Stimulated activated CD4-positive, alpha-beta T cell treated with anti-CD3 and anti-CD28 coated beads, Interleukin-4, amount 100 ng/mL, for 48 hours (primary cell): ENCODE measurements around the gene CABLES1.
"Not testable (repeated sequence)": the region's sequence is repeated elsewhere in the genome, so short reads cannot be mapped to it uniquely, and the experiment has no call there.

Experiments used
- DNase-seq, 2 donors: peaks; one replicate each; pipeline ENCODE4 v3.0.0-alpha.2; 2020; ENCODE audit warnings: low read depth in 2 of 2

CABLES1 gene

DNA sequence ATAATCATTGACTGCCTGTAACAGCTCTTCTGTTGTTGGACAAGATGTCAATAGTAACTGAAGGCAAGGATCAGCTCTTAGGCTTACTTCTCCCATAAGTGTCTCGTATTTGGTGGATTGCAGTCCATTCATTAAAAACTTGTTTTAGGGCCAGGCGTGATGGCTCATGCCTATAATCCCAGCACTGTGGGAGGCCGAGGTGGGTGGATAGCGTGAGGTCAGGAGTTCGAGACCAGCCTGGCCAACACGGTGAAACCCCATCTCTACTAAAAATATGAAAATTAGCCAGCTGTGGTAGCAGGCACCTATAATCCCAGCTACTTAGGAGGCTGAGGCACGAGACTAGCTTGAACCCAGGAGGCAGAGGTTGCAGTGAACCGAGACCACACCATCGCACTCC lies 26.1 kb upstream of the CABLES1 start:
- not testable (repeated sequence) for DNase-seq

DNA sequence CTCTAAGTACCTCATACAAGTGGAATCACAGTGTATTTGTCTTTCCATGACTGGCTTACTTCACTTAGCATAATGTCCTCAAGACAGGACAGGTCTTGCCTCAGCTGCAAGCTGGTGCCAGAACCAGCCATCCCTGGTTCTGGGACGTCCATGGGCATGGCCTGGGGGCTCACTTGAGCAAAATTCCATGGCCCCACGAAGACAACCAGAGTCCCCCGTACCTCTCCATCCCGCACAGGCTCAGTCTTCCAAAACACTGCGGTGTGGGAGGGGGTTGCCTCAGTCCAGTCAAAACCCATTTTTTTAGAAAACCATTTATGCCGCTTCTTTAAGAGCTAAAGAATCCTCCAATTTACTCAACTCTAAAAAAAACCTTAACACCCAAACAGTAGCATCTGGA lies 21.7 kb upstream of the CABLES1 start:
- DNase-seq: no peak

DNA sequence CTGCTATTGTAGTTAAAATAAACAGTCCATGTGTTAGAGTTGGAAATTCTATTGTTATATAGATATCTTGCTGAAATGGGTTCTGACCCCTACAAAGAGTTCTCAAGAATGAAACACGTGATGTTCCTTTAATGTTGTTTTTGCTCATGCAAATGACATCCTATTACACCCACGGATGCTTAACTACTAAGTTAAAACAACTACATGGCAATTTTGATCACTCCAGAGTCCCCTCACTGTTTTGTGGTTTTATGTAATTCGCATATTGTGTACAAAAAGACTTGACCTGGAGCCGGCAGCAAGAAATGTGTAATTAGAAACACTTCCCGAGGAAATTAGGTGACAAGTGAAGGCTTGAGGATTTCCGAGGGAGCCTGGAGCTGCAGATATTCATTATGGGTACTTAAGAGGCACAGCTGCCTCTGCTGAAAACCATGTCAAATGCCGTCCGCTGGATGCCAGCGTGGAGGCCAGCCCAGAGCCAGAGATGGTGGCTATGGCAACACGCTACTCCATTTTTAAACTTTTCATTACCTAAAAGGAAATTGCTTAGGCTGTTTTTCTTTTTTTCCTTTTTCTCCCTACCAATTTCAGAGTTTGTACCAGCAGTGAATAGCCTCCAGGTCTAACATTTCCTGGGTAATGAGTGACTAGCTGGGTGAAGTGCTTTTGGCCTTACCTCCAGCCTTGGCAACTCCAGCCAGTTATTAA lies 21.0 kb upstream of the CABLES1 start:
- DNase-seq: no peak

DNA sequence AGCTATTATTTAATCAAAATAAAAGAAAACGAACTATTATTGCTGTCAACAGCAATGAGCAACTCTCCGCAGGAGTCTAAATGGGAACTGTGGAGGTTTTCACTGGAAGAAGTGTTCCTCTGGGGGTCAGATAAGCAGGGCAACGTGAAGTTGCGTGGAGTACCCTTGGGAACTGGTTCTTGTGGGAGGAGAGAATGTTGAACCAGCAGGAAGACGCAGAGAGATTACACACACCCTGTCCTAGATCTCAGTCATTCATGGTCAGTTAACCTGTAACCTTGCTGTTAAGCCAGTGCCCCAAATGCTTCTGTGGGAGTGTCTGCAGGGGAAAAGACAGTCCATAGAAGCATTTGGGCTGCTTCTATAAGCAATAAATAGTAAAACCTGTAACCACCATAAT lies 20.4 kb upstream of the CABLES1 start:
- no peak for DNase-seq

DNA sequence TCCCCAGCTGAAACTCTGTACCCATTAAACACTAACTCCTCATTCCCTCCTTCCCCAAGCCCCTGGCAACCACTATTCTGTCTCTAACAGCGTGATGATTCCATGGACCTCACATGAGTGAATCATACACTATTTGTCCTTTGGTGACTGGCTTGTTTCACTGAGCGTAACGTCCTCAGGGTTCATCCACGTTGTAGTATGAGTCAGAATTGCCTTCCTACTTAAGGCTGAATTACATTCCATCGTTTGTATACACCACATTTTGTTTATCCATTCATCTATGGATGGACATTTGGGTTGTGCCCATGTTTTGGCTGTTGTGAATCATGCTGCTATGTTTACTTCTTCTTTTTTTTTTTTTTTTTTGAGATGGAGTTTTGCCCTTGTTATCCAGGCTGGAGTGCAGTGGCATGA lies 19.6 kb upstream of the CABLES1 start:
- no peak for DNase-seq

DNA sequence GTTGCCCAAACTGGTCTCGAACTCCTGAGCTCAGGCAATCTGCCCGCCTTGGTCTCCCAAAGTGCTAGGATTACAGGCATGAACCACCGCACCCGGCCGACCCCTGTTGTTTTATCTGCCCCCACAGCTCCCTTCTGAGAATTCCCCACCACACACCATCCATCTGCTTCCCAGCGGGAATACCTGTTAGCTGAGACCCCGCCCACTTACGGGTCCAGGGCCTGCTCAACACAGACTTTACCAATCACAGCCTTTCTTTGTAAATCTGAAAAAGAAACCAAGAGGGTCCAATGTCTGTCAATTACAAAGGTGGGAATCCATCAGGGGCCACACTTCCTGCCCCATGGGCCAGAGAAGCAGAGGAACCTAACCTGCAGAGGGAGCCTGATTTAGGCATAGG lies 14.2 kb upstream of the CABLES1 start:
- DNase-seq: no peak

DNA sequence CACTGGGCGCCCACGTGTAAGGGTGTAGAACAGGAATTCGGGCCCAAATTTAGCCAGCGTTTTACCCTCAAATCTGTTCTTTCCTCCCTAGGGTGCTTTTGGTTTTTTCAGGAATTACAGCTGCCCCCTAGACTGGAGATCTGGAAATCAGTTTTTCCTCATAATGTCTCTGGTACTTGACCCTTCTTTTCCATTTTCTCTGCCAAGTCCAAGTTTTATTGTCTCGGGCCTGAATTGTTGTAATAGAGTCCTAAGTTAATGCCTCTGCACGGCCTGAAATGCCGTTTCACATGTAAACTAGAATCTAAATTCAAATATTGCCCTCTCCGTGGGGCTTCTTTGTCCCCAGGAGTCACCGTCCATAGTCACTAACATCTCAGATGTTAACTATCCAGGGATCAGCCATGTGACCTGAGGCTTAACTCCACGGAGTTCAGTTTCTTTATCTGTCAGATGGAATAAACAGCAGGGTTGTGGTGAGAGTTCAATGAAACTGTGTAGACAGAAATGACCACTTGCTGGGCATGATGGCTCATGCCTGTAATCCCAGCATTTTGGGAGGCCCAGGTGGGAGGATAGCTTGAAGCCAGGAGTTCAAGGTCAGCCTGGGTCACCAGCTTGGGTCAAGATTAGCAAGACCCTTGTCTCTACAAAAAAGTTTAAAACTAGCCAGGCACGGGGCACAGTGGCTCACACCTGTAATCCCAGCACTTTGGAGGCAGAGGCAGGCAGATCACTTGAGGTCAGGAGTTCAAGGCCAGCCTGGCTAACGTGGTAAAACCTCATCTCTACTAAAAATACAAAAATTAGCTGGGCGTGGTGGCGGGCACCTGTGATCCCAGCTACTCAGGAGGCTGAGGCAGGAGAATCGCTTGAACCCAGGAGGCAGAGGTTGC lies 12.7 kb upstream of the CABLES1 start:
- DNase-seq: no peak

DNA sequence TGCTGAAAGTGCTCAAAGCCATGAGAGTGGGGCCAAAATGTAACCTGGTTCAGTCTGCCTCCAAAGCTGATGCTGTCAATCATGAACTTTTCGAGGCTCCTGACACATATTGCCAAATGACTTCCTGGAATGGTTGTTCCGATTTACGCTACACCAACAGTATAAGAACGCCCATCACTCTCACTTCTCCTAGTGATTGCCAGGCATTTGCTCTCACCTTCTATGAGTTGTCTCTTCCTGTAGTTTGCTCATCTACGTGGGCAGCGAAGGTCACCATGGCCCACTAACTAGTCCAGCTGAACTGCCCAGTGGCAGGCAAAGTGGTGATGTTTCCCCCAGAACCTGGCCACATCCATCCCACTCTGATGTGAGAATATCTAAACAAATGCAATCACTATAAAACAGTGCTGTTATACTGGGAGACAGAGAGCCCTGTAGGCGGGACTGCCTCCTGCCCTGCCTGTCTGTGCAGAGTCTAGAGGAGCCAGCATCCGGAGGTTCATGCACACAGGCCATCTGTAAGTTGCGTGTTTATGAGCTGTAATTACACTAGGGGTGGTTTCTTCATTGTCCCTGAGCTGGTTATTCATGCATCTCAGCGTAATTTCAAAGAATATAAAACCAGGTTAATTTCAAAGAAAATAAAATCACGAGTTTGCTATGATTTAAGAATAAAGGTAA lies 8.8 kb upstream of the CABLES1 start:
- no peak for DNase-seq

DNA sequence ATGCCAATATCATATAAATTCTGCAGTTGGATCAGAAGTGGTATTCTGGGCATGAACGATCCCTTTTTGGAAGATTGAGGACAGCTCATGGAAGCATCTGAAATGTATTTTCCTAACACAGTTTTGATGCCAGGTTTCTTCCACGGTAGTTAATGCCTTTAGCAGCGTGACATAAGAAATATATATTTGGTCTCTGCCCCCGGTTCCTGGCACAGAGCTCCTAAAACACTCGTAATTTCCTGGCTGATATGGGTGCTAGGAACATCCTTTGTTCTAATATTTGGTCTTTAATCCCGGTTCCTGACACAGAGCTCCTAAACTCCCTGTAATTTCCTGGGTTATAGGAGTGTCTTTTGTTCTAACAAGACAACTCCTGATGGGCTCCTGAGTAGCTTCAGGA lies 8.2 kb upstream of the CABLES1 start:
- DNase-seq: no peak

DNA sequence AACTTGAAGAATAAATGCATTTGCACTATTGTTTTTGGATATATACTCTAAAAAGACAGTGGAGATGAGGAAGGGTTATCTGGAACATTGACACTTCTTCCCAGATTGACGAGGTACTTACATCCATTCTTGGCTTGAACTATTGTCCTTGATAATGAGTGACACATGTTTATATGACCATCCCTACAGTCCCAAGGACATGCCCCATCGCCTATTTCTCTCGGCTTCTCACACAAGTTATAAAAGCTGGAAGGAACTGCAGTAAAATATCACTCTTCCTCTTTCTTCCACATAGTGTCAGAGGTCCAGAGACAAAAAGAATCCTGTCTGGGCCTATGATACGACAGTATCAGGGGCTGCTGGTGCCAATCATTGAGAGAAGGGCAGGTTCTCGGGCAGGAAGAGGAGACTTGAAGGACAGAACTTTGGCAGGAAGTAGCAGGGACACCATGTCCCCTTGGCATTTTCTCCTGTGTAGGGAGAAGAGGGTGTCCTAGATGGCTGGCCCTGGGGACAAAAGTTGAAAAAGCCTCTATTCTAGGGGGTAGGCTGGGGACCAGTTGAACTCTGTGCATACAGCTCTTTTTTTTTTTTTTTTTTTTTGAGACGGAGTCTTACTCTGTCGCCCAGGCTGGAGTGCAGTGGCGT lies 5.8 kb upstream of the CABLES1 start:
- no peak for DNase-seq

DNA sequence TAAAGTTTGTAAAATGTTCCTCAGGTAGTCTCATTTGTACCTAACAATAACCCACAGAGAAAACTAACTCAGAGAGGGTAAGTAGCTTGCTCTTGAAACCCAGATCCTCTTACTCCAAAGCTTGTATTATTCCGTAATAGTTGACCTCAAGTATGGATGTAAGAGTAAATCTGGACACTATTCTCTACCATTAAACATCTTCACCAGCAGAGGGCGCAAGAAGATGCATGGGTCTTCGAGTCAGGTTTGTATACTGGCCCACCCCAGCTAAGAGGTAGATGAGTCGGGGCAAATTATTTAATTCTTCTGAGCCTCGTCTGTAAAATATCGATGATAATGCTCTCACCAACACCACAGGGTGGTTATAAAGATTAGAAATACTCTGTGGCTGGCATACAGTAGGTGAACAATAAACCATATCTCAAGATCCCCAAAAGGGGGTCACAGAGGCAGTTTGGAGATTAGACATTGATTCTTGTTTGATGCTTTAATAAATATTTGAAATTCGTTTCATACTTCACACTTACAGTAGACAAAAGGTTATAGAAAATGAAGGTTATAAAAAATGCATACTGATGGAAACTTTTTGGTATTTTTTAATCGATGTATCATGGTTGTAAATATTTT lies 3.5 kb upstream of the CABLES1 start:
- DNase-seq: peak; percentile 32 to 35

DNA sequence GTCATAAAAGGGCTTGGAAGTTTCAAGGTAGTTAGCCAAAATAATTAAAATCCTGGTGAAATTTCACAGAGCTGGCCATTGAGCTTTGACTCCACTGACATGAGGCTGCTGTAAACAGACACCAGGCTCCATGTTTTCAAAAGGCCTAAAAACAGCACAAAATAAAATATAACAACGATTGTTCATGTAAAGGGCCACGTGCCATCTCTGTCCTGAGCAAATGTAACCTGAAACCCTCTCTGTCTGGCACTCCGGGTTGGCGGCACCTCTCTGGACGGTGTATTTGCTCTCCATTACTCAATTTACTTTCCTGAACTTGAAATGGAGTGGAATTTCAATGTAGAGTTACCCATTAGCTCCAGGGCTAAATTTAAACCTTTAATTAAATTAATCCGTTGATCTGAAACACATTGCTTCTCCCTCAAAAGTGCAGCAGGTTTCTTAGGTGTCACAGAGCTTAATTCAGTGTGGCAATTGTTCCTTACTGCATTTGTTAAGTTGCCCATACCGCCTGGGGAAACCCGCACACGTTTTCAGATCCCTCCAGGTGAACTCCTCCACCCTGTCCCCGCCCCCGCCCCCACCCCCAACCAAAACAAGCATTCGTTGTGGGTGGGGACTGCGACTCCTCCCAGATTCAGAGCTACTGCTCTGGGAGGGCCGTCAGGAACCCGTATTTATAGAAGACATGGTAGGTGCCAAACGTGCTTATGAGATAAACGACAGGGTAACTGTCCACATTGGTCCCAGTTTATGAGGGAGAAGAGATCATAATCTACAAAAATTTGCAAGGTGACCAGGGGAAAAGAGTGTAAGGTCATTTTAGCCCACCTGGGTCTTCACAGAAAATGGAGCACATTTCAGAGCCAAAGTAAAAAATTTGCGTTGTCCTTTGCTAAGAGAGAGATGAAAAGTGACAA lies 1.2 kb upstream of the CABLES1 start:
- peak; percentile 6 to 9 for DNase-seq

DNA sequence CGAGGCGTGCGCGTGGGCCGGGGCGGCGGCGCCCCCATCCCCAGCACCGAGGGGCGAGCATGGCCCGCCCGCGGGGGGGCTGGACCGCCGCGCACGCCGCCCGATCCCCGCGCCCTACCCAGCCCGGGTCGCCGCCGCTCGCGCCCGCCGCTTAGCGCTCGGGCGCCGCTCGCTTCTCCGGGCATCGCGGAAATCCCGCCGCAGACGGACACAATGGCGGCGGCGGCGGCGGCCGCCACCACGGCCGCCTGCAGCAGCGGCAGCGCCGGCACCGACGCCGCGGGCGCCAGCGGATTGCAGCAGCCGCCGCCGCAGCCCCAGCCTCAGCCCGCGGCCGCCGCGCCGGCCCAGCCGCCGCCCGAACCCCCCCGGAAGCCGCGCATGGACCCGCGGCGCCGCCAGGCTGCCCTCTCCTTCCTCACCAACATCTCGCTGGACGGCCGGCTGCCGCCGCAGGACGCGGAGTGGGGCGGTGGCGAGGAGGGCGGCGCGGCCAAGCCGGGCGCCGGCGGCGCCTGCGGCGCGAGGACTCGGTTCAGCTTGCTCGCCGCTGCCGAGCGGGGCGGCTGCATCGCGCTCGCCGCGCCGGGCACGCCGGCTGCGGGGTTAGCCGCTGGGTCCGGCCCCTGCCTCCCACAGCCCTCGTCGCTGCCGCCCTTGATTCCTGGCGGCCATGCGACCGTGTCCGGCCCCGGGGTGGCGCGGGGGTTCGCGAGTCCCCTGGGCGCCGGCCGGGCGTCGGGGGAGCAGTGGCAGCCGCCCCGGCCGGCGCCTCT lies 453 bp downstream of the CABLES1 start:
- peak; percentile 1 to 3 for DNase-seq

DNA sequence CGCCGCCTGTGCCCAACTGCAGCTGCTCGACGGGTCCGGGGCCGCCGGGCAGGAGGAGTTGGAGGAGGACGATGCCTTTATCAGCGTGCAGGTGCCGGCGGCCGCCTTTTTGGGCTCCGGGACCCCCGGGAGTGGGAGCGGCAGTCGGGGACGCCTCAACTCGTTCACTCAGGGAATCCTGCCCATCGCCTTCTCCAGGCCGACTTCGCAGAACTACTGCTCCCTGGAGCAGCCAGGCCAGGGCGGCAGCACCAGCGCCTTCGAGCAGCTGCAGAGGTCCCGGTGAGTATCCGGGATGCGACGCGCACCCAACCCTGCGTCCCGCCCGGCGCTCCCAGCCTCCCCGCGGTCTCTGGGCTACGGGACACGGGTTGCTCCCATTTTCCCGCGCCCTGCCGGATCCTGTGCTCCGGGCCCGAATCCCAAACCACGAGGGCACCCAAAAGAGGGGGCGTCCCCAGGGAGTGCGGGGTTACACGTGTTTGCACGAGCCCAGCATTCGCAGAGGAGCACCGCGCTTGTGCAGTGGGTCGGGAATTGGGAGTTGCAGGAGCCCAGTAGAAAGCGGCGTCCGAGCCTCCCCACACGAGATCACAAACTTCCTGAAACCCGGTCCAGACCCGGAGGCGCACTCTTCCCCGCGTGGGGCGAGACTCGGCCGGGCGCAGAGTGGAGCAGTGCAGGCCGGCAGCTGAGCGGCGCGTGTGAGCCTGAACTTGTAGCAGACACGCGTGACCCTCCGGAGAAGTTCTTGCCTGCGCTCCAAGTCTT lies 1.2 kb downstream of the CABLES1 start:
- DNase-seq: peak in 1 of 2 donors; percentile 8

DNA sequence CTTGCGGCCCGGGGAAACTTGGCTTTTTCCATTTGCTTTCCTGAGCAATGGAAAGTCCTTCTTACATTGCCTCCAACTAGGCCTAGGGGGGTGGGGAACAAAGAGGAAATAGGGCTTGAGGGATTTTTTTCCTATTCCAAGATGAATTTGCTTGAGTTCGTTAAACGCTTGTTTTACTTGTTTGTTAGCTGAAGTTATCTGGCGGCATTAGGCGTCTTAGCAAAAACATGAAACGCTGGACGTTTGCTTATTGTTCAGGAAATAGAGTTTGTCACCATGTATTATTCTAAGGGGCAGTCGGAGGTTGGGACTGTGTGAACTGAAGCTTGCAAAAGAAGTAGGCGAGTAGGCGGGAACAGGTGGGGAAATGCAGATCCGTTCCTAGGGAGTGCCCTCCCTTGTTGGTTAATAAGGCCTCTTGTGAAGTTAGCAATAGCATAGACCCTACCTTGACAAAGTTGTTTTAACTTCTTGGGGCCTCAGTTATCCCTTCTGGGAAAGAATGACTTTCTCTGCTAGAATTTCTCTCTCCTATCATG lies 1.9 kb downstream of the CABLES1 start:
- no peak for DNase-seq

DNA sequence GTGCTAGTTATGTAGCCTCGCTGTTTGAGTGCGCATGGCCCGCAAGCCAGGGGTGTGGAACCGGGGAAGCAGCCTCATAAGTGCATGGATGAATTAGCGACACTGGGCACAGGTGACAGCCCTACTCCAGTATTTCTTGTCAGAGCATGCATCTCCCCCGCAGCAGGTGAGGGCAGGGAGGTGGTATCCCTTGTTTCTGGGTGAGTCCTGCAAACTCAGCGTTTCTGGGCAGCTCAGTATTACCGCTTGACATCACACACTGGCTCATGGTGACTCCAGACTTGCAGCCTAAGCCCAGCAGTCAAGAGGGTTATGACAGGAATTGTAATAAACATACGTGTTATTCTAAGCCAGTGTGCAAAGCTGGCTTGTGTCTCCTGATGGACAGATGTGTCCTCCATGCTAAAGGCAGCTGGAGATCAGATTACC lies 2.5 kb downstream of the CABLES1 start:
- DNase-seq: no peak

DNA sequence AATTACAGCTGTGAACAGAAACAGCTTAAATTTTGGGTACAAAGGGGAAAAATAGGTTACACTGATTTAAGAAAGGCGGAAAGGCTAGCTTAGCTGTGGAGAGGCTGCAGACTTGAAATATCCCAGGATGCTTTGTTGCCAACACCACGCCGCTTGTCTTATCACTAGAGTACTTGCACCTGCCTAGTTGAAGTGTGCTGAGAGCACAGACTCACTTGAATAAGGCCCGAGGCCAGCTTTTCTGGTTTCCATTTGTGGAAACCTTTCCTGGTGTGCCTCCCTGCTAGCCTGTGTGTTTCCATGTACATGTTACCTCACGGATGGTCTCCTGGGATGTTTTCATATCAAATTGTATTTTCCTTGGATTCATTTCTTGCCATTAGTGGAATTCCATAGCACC lies 3.2 kb downstream of the CABLES1 start:
- DNase-seq: no peak

DNA sequence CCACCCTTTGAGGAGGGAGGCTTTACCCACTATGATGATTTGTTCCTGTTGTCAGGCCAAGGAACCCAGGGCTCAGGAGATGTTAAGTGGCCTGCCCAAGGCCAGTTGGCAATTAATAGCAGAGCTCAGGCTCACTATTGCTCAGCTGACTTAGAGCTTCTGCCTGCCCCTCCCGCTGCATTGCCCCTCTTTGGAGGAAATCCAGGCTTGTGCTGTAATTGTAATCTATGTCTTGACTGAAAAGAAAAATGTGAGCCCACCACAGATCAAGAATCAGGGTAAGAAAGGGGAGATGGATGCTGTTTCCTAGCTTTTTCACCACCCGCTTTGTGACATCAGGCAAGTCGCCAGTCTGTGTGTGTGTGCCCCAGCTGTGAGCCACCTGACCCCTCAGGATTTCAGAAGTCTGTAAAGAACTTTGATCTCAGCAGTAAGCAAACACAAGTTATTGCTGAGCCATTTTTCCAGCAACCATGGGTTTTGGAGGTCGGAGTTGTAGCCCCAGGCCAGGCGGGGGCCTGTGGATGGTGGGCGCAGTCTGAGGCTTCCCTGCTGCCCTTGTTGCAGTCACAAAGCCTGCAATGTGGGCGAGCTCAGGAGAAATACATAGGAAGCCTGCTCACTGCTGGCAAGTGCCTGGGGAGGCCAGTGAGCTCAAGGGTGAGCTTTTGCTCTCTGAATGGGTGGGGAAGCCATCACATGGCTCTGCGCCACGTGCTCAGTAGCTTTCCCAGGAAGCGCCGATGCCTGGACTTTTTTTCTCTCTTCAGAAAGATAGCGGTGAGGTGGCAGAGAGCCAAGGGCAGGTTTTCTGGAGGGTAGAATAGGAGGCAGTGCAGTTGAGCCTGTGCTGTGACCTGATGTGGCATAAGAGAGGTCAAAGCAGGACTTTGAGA lies 6.1 kb downstream of the CABLES1 start:
- DNase-seq: no peak
